Naive B cell (primary cell): Measurements from ENCODE around the gene TCF20. TPM values are rescaled to one million over a fixed set of nuclear protein-coding genes. Genes with fewer than 3 reads are reported as not detected.
A peak's percentile ranks its signal among the peaks of the same experiment; 100 is the strongest.

ENCODE experiments used
- ATAC-seq, 2 donors: fragments of 150-1000 bp; cut with Tn5 transposase; 2 replicates each; pipeline ENCODE4 v1.10.0; 2021; ENCODE audit warnings: low read depth in 2 of 2, mild to moderate bottlenecking in 2 of 2, moderate library complexity in 2 of 2
- DNase-seq: peaks from one replicate; pipeline ENCODE4 v3.0.0; 2022
- H3K27ac Mint-ChIP-seq, 6 donors: one replicate each; pipeline ENCODE4 v1.8.0; 2020 to 2022; ENCODE audit warnings: mild to moderate bottlenecking in 6 of 6, mixed read lengths in 6 of 6, moderate library complexity in 5 of 6, inconsistent platforms in 2 of 6
- H3K27me3 Mint-ChIP-seq, 3 donors: one replicate each; pipeline ENCODE4 v1.8.0; 2021 to 2022; ENCODE audit warnings: mixed read lengths in 3 of 3, mild to moderate bottlenecking in 1 of 3
- H3K36me3 Mint-ChIP-seq, 2 donors: one replicate each; pipeline ENCODE4 v1.8.0; 2020 to 2022; ENCODE audit warnings: mixed read lengths in 2 of 2, inconsistent platforms in 1 of 2, mild to moderate bottlenecking in 1 of 2
- H3K4me1 Mint-ChIP-seq, 3 donors: one replicate each; pipeline ENCODE4 v1.8.0; 2020 to 2022; ENCODE audit warnings: mixed read lengths in 3 of 3, inconsistent platforms in 1 of 3, mild to moderate bottlenecking in 1 of 3, moderate library complexity in 1 of 3
- H3K4me3 Mint-ChIP-seq, 8 donors: one replicate each; pipeline ENCODE4 v1.8.0; 2020 to 2022; ENCODE audit warnings: mild to moderate bottlenecking in 8 of 8, mixed read lengths in 8 of 8, moderate library complexity in 8 of 8, inconsistent platforms in 2 of 8
- H3K9me3 Mint-ChIP-seq, 7 donors: one replicate each; pipeline ENCODE4 v1.8.0; 2020 to 2022; ENCODE audit warnings: mixed read lengths in 7 of 7, mild to moderate bottlenecking in 5 of 7, inconsistent platforms in 2 of 7, moderate library complexity in 1 of 7
- polyA plus RNA-seq, 6 donors: library from polyadenylated mRNA; unstranded; fragments of 300-500 nt; fragmentation: Illumina TruSeq; gene quantifications; one replicate each; pipeline ENCODE4 v1.2.3, GENCODE V29; 2021; ENCODE audit warnings: low read depth in 6 of 6

Gene TCF20
- polyA plus RNA-seq, 6 donors from 2014 or later, result 1.7 to 4.5 (median 2.3) TPM; not detected in 1

DNA sequence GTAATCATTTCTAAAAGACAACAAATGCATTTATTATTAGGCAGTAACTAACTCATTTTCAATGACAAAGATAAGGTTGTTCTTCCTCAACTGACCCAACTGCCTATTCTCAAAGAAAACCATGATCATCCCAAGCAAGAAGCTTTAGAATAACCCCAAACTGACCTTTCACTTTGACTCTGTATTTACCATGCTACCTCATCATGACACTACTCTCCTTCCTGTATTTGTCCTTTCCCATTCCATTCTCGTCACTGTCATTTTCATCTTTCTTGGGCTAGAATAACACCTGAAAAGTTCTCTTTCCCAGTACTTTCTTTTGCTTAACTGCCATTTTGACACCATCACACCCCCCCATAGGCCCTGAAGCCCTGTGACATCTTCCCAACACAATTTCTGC, 48.3 kb downstream of the TCF20 start:
- Mint-ChIP-seq H3K4me1 (peaks cover 45 to 55% (median 50%) of the 10 kb centered on the region in 3 donors), H3K27me3 (no peaks in the 10 kb centered on the region), H3K27ac (no peak overlapping the region), H3K9me3 (no peaks in the 10 kb centered on the region), H3K36me3 (no peaks in the 10 kb centered on the region), H3K4me3 (peak overlapping the region in 1 of 8 donors; percentile 26)
- no peak for ATAC-seq
- DNase-seq, result no peak

Other genes starting within 250 kb of the TCF20 start
- 10 to 100 TPM; 10.5 to 13.9 (median 11.3) TPM for gene NAGA, start 199.8 kb downstream of the TCF20 start, polyA plus RNA-seq
- 1 to 10 TPM in 2 of 6 donors, under 1 TPM in 4; 0.43 to 2.1 (median 0.67) TPM for gene PHETA2, start 196.4 kb downstream of the TCF20 start, polyA plus RNA-seq
- gene SMDT1, start 191.0 kb downstream of the TCF20 start, polyA plus RNA-seq, result 100 to 1,000 TPM; 182 to 363 (median 235) TPM
- 100 to 1,000 TPM in 3 of 6 donors, 10 to 100 TPM in 3; 96.8 to 110 (median 104) TPM for gene NDUFA6, start 179.9 kb downstream of the TCF20 start, polyA plus RNA-seq
- under 1 TPM in 2 of 6 donors, not detected in 4; 0.14 to 0.61 TPM for gene CYP2D6, start 139.8 kb downstream of the TCF20 start, polyA plus RNA-seq
- gene NFAM1, start 161.8 kb upstream of the TCF20 start, polyA plus RNA-seq, result under 1 TPM in 4 of 6 donors, not detected in 2; 0.47 to 0.93 (median 0.62) TPM
- gene RRP7A, start 249.1 kb upstream of the TCF20 start, polyA plus RNA-seq, result 10 to 100 TPM; 32.1 to 95.4 (median 71.6) TPM